AG08395 (cell line): ENCODE measurements around the gene CSNK1G3.

Experiments
- DNase-seq: peaks from one replicate; pipeline ENCODE4 v3.0.0; 2012; ENCODE audit warnings: mixed read lengths, low spot score

The CSNK1G3 gene

DNA sequence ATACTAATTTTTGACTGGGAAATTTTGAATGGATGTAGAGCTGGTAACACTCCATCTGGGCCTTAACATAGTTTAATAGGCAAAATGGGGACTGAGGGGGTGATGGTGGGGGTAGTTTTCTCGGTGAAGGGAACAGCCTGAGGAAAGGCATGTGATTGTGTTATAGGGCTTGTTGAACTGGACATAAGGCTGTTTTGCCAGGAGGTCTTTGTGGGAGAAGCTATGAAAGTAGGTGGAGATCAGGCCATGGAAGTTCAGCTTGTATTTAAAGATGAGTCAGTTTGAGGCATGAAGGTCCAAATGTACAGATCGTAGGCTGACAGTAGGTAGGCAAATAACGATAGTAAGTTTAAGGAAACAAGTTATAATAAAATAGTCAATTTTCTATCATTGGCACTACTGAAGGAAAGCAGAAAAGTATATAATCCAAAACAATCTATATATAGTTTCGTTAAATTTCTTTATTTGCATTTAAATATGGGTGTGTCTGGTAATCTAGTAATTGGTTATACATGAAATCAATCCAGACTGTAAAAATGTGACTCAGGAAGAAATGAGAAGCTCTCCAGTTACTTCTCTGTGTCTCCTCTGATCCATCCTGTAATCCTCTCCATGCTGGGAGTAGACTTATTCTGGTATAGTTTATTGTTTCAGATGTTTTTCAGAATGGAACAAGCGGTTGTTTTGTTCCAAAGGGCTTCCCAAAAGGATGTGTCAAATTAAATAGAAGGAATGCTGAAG, 2.8 kb downstream of the CSNK1G3 start:
- DNase-seq, result no peak

DNA sequence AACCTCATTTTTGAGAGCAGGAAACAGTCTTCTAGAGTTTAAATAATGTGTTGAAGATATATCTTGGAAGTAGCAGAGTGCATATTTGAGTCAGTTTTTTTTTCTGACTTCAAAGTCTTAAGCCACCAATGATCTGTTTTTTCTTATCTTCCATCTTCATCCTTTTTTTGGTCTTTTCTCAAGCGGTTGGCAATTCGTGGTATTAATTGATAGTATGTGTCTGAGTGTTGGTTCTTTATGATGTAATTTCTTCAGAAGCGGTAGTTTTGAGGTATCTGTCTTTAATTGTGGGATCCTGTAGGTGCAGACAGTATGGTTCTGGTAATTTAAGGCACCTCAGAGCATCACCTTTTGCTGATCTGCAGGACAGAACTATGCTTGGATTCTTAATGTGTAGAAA, 3.9 kb downstream of the CSNK1G3 start:
- no peak for DNase-seq

DNA sequence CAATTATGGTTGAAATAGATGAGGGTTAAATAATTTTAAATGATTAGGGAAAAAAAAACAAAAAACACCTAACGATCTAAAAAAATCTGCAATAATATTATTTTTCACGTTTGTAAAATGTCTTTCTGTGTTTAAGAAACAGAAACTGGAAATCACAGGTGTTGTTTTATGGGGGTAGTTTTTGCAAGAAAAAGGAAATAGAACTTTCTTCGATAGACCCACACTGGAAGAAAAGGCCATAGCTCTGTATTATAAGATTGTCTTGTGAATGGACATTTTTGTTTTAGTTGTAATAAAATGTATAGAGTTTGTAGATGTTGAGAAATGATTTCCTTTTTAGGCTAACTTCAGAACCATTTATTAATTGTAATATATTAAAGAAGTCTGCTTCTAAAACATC, 5.5 kb downstream of the CSNK1G3 start:
- DNase-seq, result no peak

DNA sequence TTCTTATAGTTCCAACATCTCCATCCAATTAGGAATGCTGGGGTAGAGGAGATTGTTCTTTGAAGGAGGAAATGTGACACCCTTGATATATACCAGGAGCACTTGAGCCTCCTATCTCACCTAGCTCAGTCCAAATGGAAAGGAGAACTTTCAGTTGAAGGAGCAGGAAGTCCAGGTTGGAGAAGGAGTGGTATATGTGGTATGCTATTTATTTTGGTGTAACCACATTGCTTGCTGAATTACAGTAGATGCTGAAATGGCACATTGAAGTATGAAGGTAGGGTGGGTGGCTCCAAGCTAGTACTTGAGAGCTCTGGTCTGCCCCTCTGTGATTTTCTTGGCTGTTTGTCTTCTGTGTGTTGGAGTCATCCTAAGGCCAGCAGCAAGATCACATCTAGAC, 6.1 kb downstream of the CSNK1G3 start:
- no peak for DNase-seq

DNA sequence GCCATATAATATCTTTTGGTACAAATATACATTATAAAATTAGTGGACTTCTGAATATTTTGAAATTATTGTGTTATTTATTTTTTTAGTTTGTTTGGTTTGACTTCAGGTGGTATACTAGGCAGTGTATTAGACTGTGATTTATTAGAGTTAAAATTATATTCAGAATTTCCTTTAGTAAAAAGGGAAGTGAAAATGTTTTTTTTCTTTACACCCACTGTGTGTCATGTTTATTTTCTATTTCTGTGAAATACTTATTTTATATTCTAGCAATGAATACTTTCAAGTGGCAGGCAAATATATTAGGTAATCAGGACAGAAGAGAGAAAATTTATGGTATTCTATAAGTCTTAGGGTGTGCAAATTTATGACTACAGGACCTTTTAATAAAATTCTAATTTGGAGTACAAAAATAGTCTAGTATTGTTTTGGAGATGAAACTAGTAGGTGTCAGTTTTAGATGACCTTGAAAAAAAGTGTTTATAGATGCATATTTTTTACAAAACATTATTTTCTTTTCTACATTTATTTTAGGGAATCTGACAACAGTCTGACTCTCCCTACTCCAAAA, 8.8 kb downstream of the CSNK1G3 start:
- no peak for DNase-seq

DNA sequence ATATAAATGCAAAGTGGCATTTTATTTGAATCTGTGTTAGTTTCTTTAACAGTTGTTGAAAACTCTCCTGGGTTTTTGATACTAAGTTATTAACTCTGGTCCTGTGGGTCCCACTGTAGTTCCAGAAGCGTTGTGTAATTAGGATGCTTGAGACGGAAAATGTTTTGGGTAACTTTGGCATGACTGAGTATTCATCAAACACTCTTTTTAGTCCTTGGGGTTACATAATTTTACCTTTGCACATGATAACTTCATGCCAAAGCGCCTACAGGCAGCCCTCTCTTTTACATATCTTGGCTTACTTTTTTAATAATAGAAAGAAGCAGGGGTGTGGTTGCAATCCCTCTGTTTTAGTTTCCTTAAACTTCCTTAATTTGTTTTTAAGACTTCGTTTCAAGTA, 12.2 kb downstream of the CSNK1G3 start:
- DNase-seq, result no peak

DNA sequence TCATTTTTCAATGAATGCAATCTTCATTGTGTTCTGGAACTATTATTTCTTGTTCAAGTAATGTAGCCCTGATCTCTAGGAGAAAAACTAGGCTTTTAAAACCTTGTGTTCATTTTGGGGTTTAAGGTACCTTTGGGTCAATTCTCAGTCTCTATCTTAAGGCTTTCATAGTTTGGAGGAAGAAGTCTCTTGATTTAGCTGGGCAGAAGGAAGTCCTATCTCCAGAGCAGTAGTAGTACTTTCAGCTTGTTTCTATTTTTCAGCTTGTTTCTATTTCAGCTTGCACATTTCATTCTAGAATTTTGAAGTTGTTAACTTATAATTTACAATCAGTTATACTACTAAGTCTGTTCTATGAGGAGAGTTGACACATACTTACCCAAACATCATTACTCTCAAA, 15.2 kb downstream of the CSNK1G3 start:
- no peak for DNase-seq

DNA sequence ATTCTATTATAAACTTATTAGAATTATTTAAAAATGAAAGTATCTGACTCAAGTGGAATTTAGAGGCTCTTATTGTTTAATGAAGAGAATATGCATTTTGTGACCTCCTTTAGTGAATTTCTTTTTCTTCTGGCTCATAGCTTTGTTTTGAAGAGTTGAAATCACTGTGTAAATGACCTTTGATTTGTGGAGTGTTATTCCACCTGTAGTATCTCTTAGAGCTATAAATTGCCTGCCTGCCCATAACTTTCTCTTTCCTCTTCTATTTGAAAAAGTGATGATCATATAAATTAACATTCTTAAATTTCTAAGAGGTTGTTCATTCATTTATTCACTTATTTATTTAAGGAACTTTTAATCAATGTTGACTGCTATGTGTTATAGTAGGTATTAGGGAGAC, 16.1 kb downstream of the CSNK1G3 start:
- DNase-seq, result no peak

DNA sequence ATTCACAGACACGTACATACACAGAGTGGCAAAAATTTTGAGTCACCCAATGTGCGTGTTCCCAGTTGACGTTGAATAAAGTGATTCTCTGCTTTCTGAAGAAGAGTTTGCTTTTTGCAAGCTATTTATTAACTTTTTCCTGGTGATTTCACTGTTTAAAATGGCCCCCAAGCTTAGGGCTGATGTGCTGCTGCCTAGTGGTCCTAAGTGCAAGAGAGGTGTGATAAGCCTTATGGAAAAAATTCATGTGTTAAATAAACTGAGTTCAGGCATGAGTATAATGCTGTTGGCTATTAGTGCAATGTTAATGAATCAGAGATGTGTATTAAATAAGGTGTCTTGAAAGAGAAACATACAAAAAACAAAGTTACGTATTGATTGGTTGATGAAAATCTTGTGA, 16.9 kb downstream of the CSNK1G3 start:
- no peak for DNase-seq

DNA sequence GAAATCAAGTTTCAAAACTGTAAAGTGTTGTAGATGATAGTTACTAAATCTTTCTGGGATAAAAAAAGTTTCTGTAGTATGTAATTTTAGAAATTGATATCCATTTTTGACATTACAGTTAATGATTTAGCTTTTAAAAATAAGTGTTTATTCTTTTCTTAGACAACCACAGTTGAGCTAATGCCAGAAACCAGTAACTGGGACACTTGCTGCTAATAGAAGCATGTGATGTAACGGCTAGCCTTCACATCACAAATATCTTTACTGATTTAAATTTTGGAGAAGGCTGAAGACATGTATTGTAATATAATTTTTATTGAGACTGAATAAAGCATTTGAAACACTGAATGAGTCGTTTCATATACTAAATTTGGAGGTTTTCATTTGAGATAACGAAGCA, 18.8 kb downstream of the CSNK1G3 start:
- no peak for DNase-seq

DNA sequence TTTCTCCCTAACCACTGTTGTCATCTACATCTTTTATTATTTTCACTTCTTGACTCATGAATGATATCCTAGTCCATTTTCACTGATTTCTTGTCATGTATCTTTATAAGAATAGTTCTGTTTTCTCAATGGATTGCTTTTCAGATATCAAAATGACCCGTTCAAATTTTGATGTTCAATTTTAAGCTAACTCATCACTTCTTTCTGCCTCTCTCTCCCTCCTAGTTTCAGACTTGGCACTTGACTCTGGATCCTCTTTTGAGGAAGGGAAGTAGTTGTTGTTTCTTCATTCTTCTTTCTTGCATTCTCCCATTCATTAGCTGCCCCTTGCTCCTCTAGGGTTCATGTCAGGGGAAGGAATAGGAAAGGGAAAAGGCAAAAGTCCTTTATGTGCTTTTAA, 23.7 kb downstream of the CSNK1G3 start:
- DNase-seq, result no peak

DNA sequence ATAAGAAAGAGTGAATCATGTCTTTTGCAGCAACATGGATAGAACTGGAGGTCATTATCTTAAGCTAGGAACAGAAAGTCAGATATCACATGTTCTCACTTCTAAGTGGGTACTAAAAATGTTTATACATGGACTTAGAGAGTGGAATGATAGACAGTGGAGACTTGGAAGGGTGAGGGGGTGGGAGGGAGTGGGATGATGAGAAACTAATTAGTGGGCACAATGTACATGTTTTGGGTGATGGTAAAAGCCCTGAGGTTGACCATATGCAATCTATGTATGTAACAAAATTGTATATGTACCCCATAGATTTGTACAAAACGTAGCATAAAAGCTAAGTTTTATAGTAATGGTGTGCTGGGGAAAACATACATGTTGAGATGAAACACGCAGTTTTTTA, 25.3 kb downstream of the CSNK1G3 start:
- DNase-seq, result no peak

DNA sequence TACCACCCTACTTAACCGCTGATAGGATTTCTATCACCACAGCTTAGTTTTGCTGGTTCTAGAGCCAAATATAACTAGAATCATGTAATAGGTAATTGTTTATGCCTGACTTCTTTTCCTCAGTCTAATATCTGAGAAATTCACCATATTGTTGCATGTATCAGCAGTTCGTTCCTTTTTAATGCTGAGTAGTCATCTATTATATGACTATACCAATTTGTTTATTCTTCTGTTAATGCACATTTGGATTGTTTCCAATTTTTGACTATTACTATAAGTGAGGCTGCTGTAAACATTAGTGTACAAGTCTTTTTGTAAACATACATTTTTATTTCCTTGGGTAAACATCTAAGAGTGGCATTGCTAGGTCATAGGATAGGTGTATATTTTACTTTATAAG, 25.9 kb downstream of the CSNK1G3 start:
- no peak for DNase-seq

DNA sequence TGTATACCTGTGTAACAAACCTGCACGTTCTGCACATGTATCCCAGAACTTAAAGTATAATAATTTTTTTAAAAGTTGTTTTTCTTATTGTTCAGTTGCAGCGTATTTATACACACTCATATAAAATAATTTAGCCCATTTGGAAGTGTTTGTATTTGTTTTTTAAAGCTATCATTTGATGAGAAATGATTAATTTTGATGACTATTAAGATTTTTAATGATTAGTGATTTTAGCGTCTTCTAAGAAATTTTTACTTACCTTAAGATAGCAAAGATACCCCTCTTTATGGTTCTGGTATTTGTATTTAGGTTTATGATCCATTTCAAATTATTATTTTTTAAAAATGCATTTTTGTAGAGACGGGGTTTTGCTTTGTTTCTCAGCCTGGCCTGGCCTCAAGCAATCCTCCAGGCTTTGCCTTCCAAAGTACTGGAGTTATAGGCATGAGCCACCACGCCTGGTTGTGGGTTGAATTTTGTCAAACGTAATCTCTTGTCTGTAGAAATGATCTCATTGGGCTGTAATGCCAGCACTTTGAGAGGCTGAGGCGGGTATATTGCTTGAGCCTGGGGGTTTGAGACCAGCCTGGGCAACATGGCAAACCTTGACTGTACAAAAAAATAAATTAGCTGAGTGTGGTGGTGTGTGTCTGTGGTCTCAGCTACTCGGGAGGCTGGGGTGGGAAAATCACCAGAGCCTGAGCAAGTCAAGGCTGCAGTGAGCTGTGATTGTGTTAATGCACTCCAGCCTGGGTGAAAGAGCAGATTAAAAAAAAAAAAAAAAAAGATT, 26.9 kb downstream of the CSNK1G3 start:
- DNase-seq, result no peak

DNA sequence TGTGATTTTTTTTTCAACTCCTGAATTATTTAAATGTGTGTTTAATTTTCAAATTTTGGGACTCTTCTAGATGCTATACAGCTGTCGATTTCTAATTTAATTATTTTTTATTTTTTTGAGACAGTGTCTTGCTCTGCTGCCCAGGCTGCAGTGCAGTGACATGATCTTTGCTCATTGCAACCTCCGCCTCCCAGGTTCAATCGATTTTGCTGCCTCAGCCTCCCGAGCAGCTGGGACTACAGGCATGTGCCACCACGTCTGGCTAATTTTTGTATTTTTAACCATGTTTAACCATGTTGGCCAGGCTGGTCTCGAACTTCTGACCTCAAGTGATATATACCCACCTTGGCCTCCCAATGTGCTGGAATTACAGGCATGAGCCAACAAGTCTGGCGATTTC, 28.6 kb downstream of the CSNK1G3 start:
- DNase-seq, result no peak

DNA sequence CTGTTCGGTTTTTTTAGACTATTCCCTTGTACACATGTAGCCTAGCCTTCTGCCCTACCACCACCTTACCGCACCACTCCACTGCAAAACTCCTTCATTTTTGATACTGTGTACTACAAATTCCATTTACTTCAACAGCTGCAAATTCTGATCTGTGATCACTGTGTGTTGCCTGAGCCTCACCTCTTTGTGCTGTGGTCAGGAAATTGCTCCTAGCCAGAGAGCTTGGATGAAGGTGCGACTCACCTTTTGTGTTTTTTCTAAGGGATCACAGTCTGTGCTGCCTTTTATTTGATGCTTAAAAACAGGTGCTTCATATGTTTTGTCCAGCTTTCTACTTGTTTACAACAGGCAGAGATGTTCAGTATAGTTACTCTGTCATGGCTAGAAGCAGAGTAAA, 31.5 kb downstream of the CSNK1G3 start:
- no peak for DNase-seq

DNA sequence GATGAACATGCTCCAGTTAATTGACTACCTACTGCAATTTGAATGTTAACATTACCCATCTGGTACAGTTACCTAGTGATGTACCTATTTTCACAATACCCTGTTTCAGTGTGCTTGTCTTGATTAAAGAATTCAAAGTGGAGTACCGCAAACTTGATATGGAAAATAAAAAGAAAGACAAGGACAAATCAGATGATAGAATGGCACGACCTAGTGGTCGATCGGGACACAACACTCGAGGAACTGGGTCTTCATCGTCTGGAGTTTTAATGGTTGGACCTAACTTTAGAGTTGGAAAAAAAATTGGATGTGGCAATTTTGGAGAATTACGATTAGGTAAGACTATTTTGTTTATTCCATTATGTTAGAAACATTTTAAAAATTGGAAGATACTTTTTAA, 33.5 kb downstream of the CSNK1G3 start:
- DNase-seq, result no peak

DNA sequence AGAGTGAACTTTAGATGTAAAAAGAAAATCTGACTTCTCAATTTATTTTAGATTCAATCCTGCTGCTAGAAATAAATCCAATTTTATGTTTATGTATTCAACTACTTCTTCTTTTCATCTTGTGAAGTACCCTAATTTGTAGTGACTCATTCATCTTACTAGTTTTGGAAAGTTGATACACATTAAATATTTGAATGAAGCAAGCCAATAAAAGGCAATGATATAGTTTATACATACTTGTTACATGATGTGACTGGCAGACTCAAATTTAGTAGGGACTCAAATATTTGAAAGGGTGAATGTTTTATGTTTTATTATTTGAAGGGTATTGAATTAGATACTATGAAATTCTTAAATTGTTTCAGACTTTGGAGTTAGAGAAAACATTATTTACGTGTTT, 34.7 kb downstream of the CSNK1G3 start:
- no peak for DNase-seq

DNA sequence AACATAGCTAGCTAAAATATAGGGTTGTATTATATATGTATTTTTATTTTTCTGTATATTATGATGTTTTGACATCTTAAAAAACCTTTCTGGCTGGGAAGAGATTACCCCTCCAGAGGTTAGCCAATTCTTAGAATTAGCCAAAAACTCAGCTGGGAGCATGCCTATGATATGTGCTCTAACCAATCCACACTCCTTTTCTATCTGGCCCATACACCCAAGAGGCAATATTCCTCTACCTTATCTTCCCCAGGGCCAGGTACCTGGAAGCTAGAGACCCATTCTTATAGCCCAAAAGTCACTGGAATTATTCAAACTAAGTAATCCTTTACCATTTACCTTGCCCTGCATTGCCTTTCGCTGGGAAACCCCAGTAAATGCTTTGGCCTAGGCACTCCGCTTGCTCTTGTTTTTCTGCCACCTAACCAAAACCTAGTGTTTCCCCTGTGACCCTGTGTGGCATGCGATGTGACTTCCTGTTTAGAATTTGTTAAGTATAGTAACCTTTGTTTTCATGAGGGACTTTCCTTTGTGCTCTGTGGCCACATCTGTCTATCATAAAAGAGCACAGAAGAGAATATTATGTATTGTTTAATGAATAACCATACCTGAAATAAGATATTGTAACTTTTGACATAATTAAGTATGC, 37.4 kb downstream of the CSNK1G3 start:
- DNase-seq, result no peak

DNA sequence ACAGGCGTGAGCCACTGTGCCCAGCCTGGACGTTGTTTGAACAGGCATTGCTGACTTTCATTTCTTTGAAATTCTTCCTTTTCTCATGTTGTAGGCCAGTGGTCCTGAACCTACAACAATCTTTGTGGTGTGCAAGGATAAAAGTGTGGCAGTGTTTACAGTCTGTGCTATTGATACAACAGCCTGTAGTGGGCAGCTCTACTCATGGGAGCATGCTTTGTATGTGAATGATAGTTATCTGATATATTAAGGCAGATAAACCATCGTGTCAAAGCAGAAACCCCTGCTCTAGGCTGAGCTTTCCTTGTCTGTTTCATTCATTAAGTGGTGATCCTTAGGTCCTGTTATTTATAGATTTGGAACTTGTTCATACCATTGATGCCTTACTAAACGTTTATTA, 42.6 kb downstream of the CSNK1G3 start:
- no peak for DNase-seq

DNA sequence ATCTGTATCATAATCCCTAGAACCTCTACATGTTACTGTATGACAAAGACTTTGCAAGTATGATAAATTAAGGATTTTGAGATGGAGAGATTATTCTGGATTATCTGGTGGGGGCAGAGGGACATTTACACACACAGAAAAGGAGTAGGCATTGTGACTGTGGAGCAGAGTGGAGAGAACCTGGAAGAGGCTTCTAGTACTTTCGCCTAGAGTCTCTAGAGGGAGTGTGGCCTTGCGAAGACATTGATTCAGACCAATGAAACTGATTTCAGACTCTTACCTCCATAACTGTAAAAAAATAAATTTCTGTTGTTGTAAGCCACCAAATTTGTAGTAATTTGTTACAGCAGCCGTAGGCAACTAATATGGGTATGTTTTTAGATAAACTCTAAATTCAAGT, 45.9 kb downstream of the CSNK1G3 start:
- DNase-seq, result no peak

DNA sequence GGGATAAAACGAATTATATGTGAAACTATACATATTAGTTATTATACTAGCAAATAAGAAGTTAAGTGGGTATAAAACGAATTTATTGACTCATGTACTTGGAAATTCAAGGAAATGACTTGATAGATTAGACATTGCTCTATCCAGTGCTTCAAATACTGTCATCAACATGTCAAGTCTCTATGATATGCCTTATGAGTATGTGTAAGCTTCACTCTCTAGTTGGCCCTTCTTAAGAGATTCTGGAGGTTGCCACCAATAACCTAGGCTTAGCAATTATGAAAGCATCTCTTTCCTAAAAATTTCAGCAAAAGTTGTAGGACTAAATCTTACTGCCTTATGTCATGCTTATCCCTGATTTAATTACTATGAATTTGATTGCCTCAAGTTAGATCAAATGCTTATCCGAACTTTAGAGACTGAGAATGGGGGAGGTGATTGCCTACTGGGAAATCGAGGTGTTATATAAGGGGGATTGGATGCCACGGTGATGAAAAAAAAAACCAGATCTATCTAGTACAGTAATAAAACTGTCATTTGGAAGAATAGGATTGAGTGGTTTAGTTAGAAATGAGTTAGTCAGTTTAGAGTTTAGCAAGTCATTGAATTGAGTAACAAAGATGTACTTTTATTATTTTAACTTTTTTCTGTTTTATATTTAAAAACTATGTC, 46.9 kb downstream of the CSNK1G3 start:
- DNase-seq, result no peak

DNA sequence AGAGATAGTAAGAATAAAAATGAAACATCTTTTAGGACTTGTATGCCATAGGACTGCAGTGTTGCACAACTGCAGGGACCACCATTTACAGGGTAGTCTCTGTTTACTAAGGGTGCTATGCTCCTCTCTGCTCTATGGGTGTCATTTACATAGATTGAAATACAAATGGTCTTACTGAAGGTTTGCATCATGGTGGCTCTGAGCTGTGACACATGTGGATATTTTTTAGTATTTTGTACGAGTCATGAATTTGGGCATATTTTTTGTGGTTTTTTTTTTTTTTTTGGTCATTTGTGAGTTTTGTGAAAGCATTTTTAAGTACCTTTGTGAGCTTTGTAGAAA, 47.4 kb downstream of the CSNK1G3 start:
- no peak for DNase-seq
